H9 (cell line): ENCODE results near the gene NME8. TPM values are rescaled to one million over a fixed set of nuclear protein-coding genes. Genes with fewer than 3 reads are reported as not detected.

Experiments
- DNase-seq: peaks from one replicate; pipeline ENCODE4 v3.0.0-alpha.2; 2017
- H2AFZ ChIP-seq: one replicate; pipeline ENCODE4 v1.6.1; 2013; ENCODE audit warnings: mild to moderate bottlenecking, low read length, control low read depth, moderate library complexity
- H2AK5ac ChIP-seq: 2 replicates; pipeline ENCODE4 v1.6.1; 2013; ENCODE audit warnings: low read length, control low read depth, mixed read lengths; ENCODE audit not compliant: insufficient read length
- H2BK120ac ChIP-seq: one replicate; pipeline ENCODE4 v1.6.1; 2013; ENCODE audit warnings: low read depth, mild to moderate bottlenecking, low read length, control low read depth, inconsistent platforms; ENCODE audit not compliant: poor library complexity, severe bottlenecking
- H2BK12ac ChIP-seq: 2 replicates; pipeline ENCODE4 v1.6.1; 2013; ENCODE audit warnings: low read length, control low read depth, mixed read lengths, low read depth; ENCODE audit not compliant: insufficient read length
- H2BK15ac ChIP-seq: 2 replicates; pipeline ENCODE4 v1.6.1; 2013; ENCODE audit warnings: low read depth, low read length, control low read depth
- H2BK20ac ChIP-seq: one replicate; pipeline ENCODE4 v1.6.1; 2013; ENCODE audit warnings: low read depth, mild to moderate bottlenecking, low read length, control low read depth, inconsistent platforms; ENCODE audit not compliant: poor library complexity, severe bottlenecking
- H2BK5ac ChIP-seq: 2 replicates; pipeline ENCODE4 v1.6.1; 2013; ENCODE audit warnings: low read length, control low read depth, mixed read lengths; ENCODE audit not compliant: insufficient read length
- H3K14ac ChIP-seq: 2 replicates; pipeline ENCODE4 v1.6.1; 2013; ENCODE audit warnings: low read length, control low read depth; ENCODE audit not compliant: insufficient read depth
- H3K18ac ChIP-seq: 2 replicates; pipeline ENCODE4 v1.6.1; 2013; ENCODE audit warnings: low read depth, mild to moderate bottlenecking, mixed read lengths, low read length, control low read depth; ENCODE audit not compliant: insufficient read length
- H3K23ac ChIP-seq: 2 replicates; pipeline ENCODE4 v1.6.1; 2013; ENCODE audit warnings: low read length, control low read depth, mixed read lengths, low read depth; ENCODE audit not compliant: insufficient read length
- H3K23me2 ChIP-seq: 2 replicates; pipeline ENCODE4 v1.6.1; 2013; ENCODE audit warnings: low read depth, mild to moderate bottlenecking, mixed read lengths, low read length, control low read depth; ENCODE audit not compliant: insufficient read length, poor library complexity, severe bottlenecking
- H3K27ac ChIP-seq: 2 replicates; pipeline ENCODE4 v1.5.1; 2013; ENCODE audit warnings: low read length, control low read depth, mixed read lengths, low read depth; ENCODE audit not compliant: insufficient read length
- H3K27me3 ChIP-seq: 2 replicates; pipeline ENCODE4 v1.6.1; 2013; ENCODE audit warnings: low read length, control low read depth, inconsistent platforms; ENCODE audit not compliant: insufficient read depth
- H3K4ac ChIP-seq: 2 replicates; pipeline ENCODE4 v1.6.1; 2013; ENCODE audit warnings: low read depth, mild to moderate bottlenecking, control low read depth, inconsistent platforms, low read length, moderate library complexity
- H3K4me1 ChIP-seq: 2 replicates; pipeline ENCODE4 v1.6.1; 2013; ENCODE audit warnings: low read length, control low read depth, inconsistent platforms; ENCODE audit not compliant: insufficient read depth
- H3K4me2 ChIP-seq: 2 replicates; pipeline ENCODE4 v1.6.1; 2013; ENCODE audit warnings: low read length, control low read depth, mixed read lengths; ENCODE audit not compliant: insufficient read length, insufficient read depth
- H3K56ac ChIP-seq: 2 replicates; pipeline ENCODE4 v1.6.1; 2013; ENCODE audit warnings: low read depth, mild to moderate bottlenecking, mixed read lengths, low read length, control low read depth; ENCODE audit not compliant: insufficient read length
- H3K79me1 ChIP-seq: 2 replicates; pipeline ENCODE4 v1.6.1; 2013; ENCODE audit warnings: low read depth, mild to moderate bottlenecking, moderate library complexity, low read length, control low read depth, inconsistent platforms; ENCODE audit not compliant: insufficient read depth, poor library complexity, severe bottlenecking
- H3K79me2 ChIP-seq: 2 replicates; pipeline ENCODE4 v1.6.1; 2013; ENCODE audit warnings: low read length, control low read depth, inconsistent platforms; ENCODE audit not compliant: insufficient read depth
- H3K9ac ChIP-seq: 2 replicates; pipeline ENCODE4 v1.6.1; 2013; ENCODE audit warnings: low read length, control low read depth, mixed read lengths; ENCODE audit not compliant: insufficient read length; ENCODE audit errors: extremely low read depth
- H3K9me3 ChIP-seq: one replicate; pipeline ENCODE4 v1.6.1; 2013; ENCODE audit warnings: low read depth, low read length, inconsistent platforms; ENCODE audit not compliant: control insufficient read depth
- H3T11ph ChIP-seq: one replicate; pipeline ENCODE4 v1.6.1; 2013; ENCODE audit warnings: mild to moderate bottlenecking, low read length, control low read depth, inconsistent platforms
- H4K20me1 ChIP-seq: one replicate; pipeline ENCODE4 v1.6.1; 2013; ENCODE audit not compliant: control insufficient read depth, insufficient read length, insufficient read depth
- H4K5ac ChIP-seq: 2 replicates; pipeline ENCODE4 v1.6.1; 2013; ENCODE audit warnings: low read depth, mild to moderate bottlenecking, mixed read lengths, low read length, control low read depth; ENCODE audit not compliant: insufficient read length
- H4K8ac ChIP-seq: replicated peaks from 2 replicates; pipeline ENCODE4 v1.6.1; 2013; ENCODE audit warnings: low read length, control low read depth, mixed read lengths, low read depth; ENCODE audit not compliant: insufficient read length
- H4K91ac ChIP-seq: 2 replicates; pipeline ENCODE4 v1.6.1; 2013; ENCODE audit warnings: low read depth, mild to moderate bottlenecking, moderate library complexity, mixed read lengths, low read length, control low read depth; ENCODE audit not compliant: insufficient read length
- H3K27ac Mint-ChIP-seq, 3 experiments: 2 replicates in 2 of 3; 3 replicates in 1 of 3; pipeline ENCODE4 v1.8.0; 2020 to 2021; ENCODE audit warnings: mixed read lengths in 3 of 3, mild to moderate bottlenecking in 1 of 3, moderate library complexity in 1 of 3
- H3K27me3 Mint-ChIP-seq: 2 replicates; pipeline ENCODE4 v1.8.0; 2021; ENCODE audit warnings: low read depth, mild to moderate bottlenecking, moderate library complexity, mixed read lengths
- H3K36me3 Mint-ChIP-seq, 3 experiments: 2 replicates in 2 of 3; 3 replicates in 1 of 3; pipeline ENCODE4 v1.8.0; 2020 to 2021; ENCODE audit warnings: low read depth in 3 of 3, mixed read lengths in 3 of 3; ENCODE audit not compliant: insufficient read depth in 1 of 3
- H3K4me1 Mint-ChIP-seq, 2 experiments: 2 replicates each; pipeline ENCODE4 v1.8.0; 2020; ENCODE audit warnings: mixed read lengths in 2 of 2
- H3K4me3 Mint-ChIP-seq, 2 experiments: 2 replicates in 1 of 2; 3 replicates in 1 of 2; pipeline ENCODE4 v1.8.0; 2020 to 2021; ENCODE audit warnings: mild to moderate bottlenecking in 2 of 2, mixed read lengths in 2 of 2, moderate library complexity in 1 of 2
- H3K9me3 Mint-ChIP-seq, 2 experiments: 2 replicates in 1 of 2; 3 replicates in 1 of 2; pipeline ENCODE4 v1.8.0; 2020; ENCODE audit warnings: mild to moderate bottlenecking in 2 of 2, mixed read lengths in 2 of 2, moderate library complexity in 1 of 2
- CTCF ChIP-seq: fragments of 200-600 bp; sonication (generic); conservative IDR thresholded peaks from 3 replicates; pipeline ENCODE4 v1.8.0; 2021; ENCODE audit warnings: antibody characterized with exemption, mild to moderate bottlenecking
- WGBS: extraction: QIAGEN DNeasy Blood & Tissue Kit; methylation state at CpG from one replicate; pipeline ENCODE4 v1.1.7; 2013; ENCODE audit warnings: missing lambda C conversion rate, low lambda C conversion rate, mixed read lengths; ENCODE audit not compliant: insufficient read length; ENCODE audit errors: extremely low coverage; 5-methylcytosine and 5-hydroxymethylcytosine counted together
- total RNA-seq: library from RNA; stranded (reverse); gene quantifications from 2 replicates; pipeline ENCODE4 v1.2.1, GENCODE V29; 2021

Gene NME8
- total RNA-seq, 1 experiment from 2014 or later: 0.33 TPM

DNA sequence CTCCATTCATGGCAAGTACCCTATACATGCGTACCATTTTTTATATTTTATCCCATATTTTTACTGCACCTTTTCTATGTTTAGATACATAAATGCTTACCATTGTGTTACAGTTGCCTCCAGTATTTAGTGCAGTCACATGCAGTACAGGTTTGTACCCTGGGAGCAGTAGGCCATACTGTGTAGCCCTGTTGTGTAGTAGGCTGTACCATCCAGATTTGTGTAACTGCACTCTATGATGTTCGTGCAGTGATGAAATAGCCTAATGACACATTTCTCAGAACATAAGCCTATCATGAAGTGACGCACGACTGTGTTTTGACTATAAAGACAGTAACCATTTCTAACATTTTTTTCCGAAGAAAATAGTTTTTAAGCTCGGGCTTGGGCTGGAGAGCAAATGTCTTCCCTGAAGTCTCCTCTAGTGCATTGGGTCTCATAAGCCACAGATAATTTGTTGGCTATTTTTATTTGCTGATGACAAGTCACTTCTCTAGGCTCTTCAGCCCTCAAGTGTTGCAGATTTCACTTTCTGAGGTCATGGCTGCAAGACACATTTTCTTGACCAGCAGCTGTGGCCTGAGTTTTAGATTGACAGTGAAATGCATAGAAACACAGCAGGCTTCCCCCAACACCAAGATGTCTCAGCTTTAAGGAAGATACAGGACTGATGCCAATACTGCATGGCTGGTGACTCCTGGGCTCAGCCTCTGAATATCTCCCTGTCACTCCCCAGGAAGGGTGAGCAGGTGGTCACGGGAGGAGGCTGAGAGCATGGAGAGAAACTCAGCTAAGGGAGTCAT lies 98.9 kb downstream of the NME8 start:
- no peak for DNase-seq
- no peak overlapping the region for H3K14ac ChIP-seq
- no CpG with 5 or more reads among the region's 7 CpGs for WGBS
- Mint-ChIP-seq H3K36me3 (no peaks in the 10 kb centered on the region), H3K27me3 (no peaks in the 10 kb centered on the region), H3K4me3 (no peak overlapping the region), H3K9me3 (no peaks in the 10 kb centered on the region), H3K4me1 (peaks cover 12 to 13% of the 10 kb centered on the region in 2 experiments), H3K27ac (no peak overlapping the region)
- no peak overlapping the region for H3K18ac ChIP-seq
- H3K9ac ChIP-seq: no peak overlapping the region
- no peaks in the 10 kb centered on the region for H3K27me3 ChIP-seq
- H2AFZ ChIP-seq: no peak overlapping the region
- H2BK120ac ChIP-seq: no peak overlapping the region
- H2BK20ac ChIP-seq: no peak overlapping the region
- H3K56ac ChIP-seq: no peak overlapping the region
- H3K23ac ChIP-seq: no peak overlapping the region
- H3K79me2 ChIP-seq: no peaks in the 10 kb centered on the region
- no peak overlapping the region for H4K5ac ChIP-seq
- no peak overlapping the region for H4K91ac ChIP-seq
- no peaks in the 10 kb centered on the region for H3K9me3 ChIP-seq
- no peaks in the 10 kb centered on the region for H3K79me1 ChIP-seq
- no peak overlapping the region for H3K4me2 ChIP-seq
- no peaks in the 10 kb centered on the region for H4K20me1 ChIP-seq
- no peaks in the 10 kb centered on the region for H3K23me2 ChIP-seq
- H2BK5ac ChIP-seq: no peak overlapping the region
- H2BK15ac ChIP-seq: no peak overlapping the region
- no peak for TF ChIP-seq CTCF
- no peak overlapping the region for H2AK5ac ChIP-seq
- no peak overlapping the region for H3K27ac ChIP-seq
- H3K4me1 ChIP-seq: no peaks in the 10 kb centered on the region
- no peak overlapping the region for H2BK12ac ChIP-seq
- no peak overlapping the region for H4K8ac ChIP-seq
- no peak overlapping the region for H3T11ph ChIP-seq
- H3K4ac ChIP-seq: no peak overlapping the region
